Measurements from ENCODE around the gene GABPB2. TPM values are rescaled to one million over a fixed set of nuclear protein-coding genes. Genes with fewer than 3 reads are reported as not detected.

GABPB2 gene
- total RNA-seq, 1 donor from 2014 or later = 4.1 TPM

- TF ChIP-seq CTCF (IDR thresholded peaks at IDR 0.05; ENCODE audit: unreplicated experiment) = peak; percentile 67
- DNase-seq (ENCODE audit: low spot score) = peak; percentile 67
- Mint-ChIP-seq H3K27ac (ENCODE audit: unreplicated experiment) (peak overlapping the region; percentile 31), H3K4me1 (ENCODE audit: unreplicated experiment) (no peaks in the 10 kb centered on the region), H3K27me3 (ENCODE audit: unreplicated experiment) (peaks cover 4% of the 10 kb centered on the region), H3K9me3 (ENCODE audit: unreplicated experiment) (no peaks in the 10 kb centered on the region), H3K36me3 (ENCODE audit: low read depth, unreplicated experiment) (peaks cover 8% of the 10 kb centered on the region), H3K4me3 (ENCODE audit: unreplicated experiment) (peak overlapping the region; percentile 93)
Observed at GRCh38 chr1:151047925-151048644, 22.5 kb upstream of the GABPB2 start.

DNA sequence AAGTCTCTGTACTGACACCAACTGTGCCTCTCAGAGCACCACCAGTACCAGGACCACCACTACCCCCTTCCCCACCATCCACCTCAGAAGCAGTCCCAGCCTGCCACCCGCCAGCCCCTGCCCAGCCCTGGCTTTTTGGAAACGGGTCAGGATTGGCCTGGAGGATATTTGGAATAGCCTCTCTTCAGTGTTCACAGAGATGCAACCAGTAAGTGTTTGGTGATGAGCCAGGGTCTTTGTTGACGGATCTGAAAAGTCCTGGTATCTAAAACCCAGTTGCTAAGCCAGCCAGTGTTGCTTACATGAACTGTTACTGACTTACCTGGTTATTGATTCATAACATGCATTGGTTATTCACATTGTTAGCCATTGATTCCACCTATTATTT, 21.9 kb upstream of the GABPB2 start:
- Mint-ChIP-seq H3K27ac (ENCODE audit: unreplicated experiment) (no peak overlapping the region), H3K27me3 (ENCODE audit: unreplicated experiment) (peaks cover 4% of the 10 kb centered on the region), H3K36me3 (ENCODE audit: low read depth, unreplicated experiment) (peaks cover 8% of the 10 kb centered on the region), H3K4me1 (ENCODE audit: unreplicated experiment) (no peaks in the 10 kb centered on the region), H3K9me3 (ENCODE audit: unreplicated experiment) (no peaks in the 10 kb centered on the region), H3K4me3 (ENCODE audit: unreplicated experiment) (peak overlapping the region; percentile 93)
- no peak for DNase-seq (ENCODE audit: low spot score)
- no peak for TF ChIP-seq CTCF (IDR thresholded peaks at IDR 0.05; ENCODE audit: unreplicated experiment)

DNA sequence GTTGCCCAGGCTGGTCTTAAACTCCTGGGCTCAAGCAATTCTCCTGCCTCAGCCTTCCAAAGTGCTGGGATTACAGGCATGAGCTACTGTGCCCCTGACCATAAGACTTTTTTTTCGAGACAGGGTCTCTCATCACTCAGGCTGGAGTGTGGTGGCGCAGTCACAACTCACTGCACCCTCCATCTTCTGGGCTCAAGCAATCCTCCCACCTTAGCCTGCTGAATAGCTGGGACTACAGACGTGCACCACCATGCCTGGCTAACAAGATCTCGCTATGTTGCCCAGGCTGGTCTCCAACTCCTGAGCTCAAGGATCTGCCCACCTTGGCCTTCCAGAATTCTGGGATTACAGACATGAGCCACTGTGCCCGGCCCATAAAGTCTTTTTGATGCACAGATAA, 21.1 kb upstream of the GABPB2 start:
- Mint-ChIP-seq H3K4me1 (ENCODE audit: unreplicated experiment) (no peaks in the 10 kb centered on the region), H3K27ac (ENCODE audit: unreplicated experiment) (peak overlapping the region; percentile 42), H3K27me3 (ENCODE audit: unreplicated experiment) (peaks cover 4% of the 10 kb centered on the region), H3K36me3 (ENCODE audit: low read depth, unreplicated experiment) (peaks cover 13% of the 10 kb centered on the region), H3K9me3 (ENCODE audit: unreplicated experiment) (no peaks in the 10 kb centered on the region), H3K4me3 (ENCODE audit: unreplicated experiment) (no peak overlapping the region)
- no peak for TF ChIP-seq CTCF (IDR thresholded peaks at IDR 0.05; ENCODE audit: unreplicated experiment)
- DNase-seq (ENCODE audit: low spot score) = no peak

DNA sequence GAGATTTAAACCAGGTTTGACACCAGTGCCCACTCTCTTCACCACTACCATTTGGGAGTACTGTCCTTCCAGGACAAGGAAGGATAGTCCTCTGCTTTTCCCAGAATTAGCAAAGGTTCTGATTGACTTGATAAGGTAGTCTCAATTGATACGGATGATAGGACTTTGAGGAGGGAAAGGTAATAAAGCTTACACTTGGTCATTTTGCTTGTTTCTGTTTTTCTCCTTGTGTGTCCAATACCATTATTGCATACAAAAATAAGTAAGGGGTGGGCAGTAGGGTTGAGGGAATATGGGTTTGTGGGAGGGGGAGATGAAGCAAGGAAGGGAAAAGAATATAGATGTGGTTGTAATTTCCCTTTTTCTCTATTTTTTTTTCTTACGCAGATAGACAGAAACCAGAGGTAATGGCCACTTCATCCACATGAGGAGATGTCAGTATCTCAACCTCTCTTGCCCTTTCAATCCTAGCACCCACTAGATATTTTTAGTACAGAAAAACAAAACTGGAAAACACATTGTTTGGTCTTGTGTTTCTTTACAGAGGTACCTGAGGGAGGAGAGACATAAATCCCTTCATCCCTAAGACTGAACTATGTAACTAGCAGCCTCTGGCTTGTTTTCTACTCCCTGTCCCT, 20.4 kb upstream of the GABPB2 start:
- H3K27ac Mint-ChIP-seq (ENCODE audit: unreplicated experiment) = peak overlapping the region; percentile 64
- H3K4me1 Mint-ChIP-seq (ENCODE audit: unreplicated experiment) = peaks cover 4% of the 10 kb centered on the region
- DNase-seq (ENCODE audit: low spot score) = no peak
- H3K9me3 Mint-ChIP-seq (ENCODE audit: unreplicated experiment) = no peaks in the 10 kb centered on the region
- no peak for TF ChIP-seq CTCF (IDR thresholded peaks at IDR 0.05; ENCODE audit: unreplicated experiment)
- H3K4me3 Mint-ChIP-seq (ENCODE audit: unreplicated experiment) = no peak overlapping the region
- H3K36me3 Mint-ChIP-seq (ENCODE audit: low read depth, unreplicated experiment) = peaks cover 20% of the 10 kb centered on the region
- peaks cover 2% of the 10 kb centered on the region for H3K27me3 Mint-ChIP-seq (ENCODE audit: unreplicated experiment)

- H3K27me3 Mint-ChIP-seq (ENCODE audit: unreplicated experiment) = peaks cover 2% of the 10 kb centered on the region
- no peaks in the 10 kb centered on the region for H3K9me3 Mint-ChIP-seq (ENCODE audit: unreplicated experiment)
- H3K4me3 Mint-ChIP-seq (ENCODE audit: unreplicated experiment) = peak overlapping the region; percentile 11
- H3K4me1 Mint-ChIP-seq (ENCODE audit: unreplicated experiment) = peaks cover 17% of the 10 kb centered on the region
- H3K36me3 Mint-ChIP-seq (ENCODE audit: low read depth, unreplicated experiment) = peaks cover 24% of the 10 kb centered on the region
- H3K27ac Mint-ChIP-seq (ENCODE audit: unreplicated experiment) = peak overlapping the region; percentile 58
- TF ChIP-seq CTCF (IDR thresholded peaks at IDR 0.05; ENCODE audit: unreplicated experiment) = no peak
- no peak for DNase-seq (ENCODE audit: low spot score)
Observed at GRCh38 chr1:151051356-151052009, 19.1 kb upstream of the GABPB2 start.
